ENCODE results near the gene GCGR. TPM values are rescaled to one million over a fixed set of nuclear protein-coding genes. Genes with fewer than 3 reads are reported as not detected.

Gene GCGR
- total and polyA plus RNA-seq, 2 experiments from 2014 or later, result 0.17 to 0.23 TPM

DNA sequence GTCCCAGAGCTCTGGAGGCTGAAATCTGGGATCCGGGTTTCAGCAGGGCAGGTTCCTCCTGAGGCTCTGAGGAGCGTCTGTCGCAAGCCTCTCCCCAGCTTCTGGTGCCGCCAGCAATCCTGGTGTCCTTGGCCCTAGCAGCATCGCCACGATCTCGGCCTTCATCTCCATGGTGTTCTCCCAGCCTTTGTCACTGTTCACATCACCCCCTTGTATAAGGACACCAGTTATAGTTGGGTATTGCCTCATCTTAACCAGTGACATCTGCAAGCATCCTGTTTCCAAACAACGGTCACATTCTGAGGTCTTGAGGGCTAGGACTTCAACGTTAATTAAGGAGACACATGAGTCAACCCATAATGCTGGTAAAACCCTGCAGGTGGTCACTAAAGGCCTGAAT is 33.7 kb downstream of the GCGR start:
- Histone ChIP-seq H3K4me1 (ENCODE audit: insufficient read depth) (peaks cover 7% of the 10 kb centered on the region; the same call in 1 of the 2 replicates), H3K4me2 (no peak overlapping the region), H3K4me3 (no peak overlapping the region), H3K36me3 (ENCODE audit: insufficient read depth) (no peaks in the 10 kb centered on the region), H3K9me2 (ENCODE audit: insufficient read depth) (no peaks in the 10 kb centered on the region), H3F3A (replicated peaks; ENCODE audit: low read depth) (0 out of 2 replicates have a peak, but pooled peaks cover 11% of the 10 kb centered on the region), H4K20me1 (replicated peaks; ENCODE audit: insufficient read depth) (peaks cover 6% of the 10 kb centered on the region; the same call in 1 of the 2 replicates), H3K27me3 (ENCODE audit: insufficient read depth) (no peaks in the 10 kb centered on the region), H3K79me2 (replicated peaks; ENCODE audit: insufficient read depth) (0 out of 2 replicates have a peak, but pooled peaks cover 4% of the 10 kb centered on the region), H2AFZ (no peak overlapping the region), H3K27ac (ENCODE audit: low read depth) (no peak overlapping the region)
- no peaks in the 10 kb centered on the region for H3K27me3 Mint-ChIP-seq (ENCODE audit: insufficient read depth, low read depth, poor library complexity)
- DNase-seq (ENCODE audit: low spot score) (no peak), ATAC-seq (no peak)
- no peak overlapping the region; the same call in 2 of the 3 replicates for H3K4me3 Mint-ChIP-seq
- H3K36me3 Mint-ChIP-seq (ENCODE audit: low read depth), result peaks cover 3% of the 10 kb centered on the region; the same call in 1 of the 3 replicates
- no peak overlapping the region for H3K27ac Mint-ChIP-seq
- TF ChIP-seq, protein P1, sequence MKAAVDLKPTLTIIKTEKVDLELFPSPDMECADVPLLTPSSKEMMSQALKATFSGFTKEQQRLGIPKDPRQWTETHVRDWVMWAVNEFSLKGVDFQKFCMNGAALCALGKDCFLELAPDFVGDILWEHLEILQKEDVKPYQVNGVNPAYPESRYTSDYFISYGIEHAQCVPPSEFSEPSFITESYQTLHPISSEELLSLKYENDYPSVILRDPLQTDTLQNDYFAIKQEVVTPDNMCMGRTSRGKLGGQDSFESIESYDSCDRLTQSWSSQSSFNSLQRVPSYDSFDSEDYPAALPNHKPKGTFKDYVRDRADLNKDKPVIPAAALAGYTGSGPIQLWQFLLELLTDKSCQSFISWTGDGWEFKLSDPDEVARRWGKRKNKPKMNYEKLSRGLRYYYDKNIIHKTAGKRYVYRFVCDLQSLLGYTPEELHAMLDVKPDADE (IDR thresholded peaks at IDR 0.05), result no peak
- TF ChIP-seq, protein P2, sequence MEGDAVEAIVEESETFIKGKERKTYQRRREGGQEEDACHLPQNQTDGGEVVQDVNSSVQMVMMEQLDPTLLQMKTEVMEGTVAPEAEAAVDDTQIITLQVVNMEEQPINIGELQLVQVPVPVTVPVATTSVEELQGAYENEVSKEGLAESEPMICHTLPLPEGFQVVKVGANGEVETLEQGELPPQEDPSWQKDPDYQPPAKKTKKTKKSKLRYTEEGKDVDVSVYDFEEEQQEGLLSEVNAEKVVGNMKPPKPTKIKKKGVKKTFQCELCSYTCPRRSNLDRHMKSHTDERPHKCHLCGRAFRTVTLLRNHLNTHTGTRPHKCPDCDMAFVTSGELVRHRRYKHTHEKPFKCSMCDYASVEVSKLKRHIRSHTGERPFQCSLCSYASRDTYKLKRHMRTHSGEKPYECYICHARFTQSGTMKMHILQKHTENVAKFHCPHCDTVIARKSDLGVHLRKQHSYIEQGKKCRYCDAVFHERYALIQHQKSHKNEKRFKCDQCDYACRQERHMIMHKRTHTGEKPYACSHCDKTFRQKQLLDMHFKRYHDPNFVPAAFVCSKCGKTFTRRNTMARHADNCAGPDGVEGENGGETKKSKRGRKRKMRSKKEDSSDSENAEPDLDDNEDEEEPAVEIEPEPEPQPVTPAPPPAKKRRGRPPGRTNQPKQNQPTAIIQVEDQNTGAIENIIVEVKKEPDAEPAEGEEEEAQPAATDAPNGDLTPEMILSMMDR (conservative IDR thresholded peaks at IDR 0.05; ENCODE audit: low read depth in 2 of 2), result no peak
- TF ChIP-seq STAT1 (IDR thresholded peaks at IDR 0.05; ENCODE audit: unreplicated experiment) (no peak), ZNF114 (CRISPR knock-in tag; IDR thresholded peaks at IDR 0.05) (no peak)
- 0 out of 3 replicates have a peak, but pooled peaks cover 2% of the 10 kb centered on the region for H3K4me1 Mint-ChIP-seq
- H3K9me3 Mint-ChIP-seq, result no peaks in the 10 kb centered on the region

DNA sequence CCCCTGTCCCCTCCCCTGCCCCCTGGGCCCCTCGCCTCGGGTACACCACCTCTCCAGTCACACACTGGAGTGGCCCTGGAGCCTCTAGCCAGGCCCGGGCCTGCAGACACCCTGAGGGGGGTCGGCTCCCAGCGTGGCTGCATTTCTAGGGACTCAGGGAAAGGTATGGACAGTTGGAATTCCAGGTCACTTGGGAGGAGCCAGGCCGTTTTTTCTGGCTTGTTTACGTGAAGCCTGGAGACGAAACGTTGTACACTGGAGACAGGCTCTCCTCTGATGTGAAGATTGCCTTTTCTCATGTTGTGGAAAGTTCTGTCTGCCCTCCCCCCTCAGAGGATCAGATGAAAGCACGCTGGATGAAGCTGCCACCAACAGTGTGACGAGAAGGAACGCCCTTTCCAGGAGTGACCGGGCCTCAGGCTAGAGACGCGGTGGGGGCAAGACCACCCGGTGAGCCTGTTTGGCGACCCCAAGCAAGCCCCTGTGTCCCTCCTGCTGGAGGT is 34.9 kb downstream of the GCGR start:
- Histone ChIP-seq H3K79me2 (replicated peaks; ENCODE audit: insufficient read depth) (0 out of 2 replicates have a peak, but pooled peaks cover 2% of the 10 kb centered on the region), H3K27ac (ENCODE audit: low read depth) (no peak overlapping the region), H4K20me1 (replicated peaks; ENCODE audit: insufficient read depth) (peaks cover 6% of the 10 kb centered on the region; the same call in 1 of the 2 replicates), H3K4me2 (no peak overlapping the region), H3K4me3 (no peak overlapping the region), H2AFZ (no peak overlapping the region), H3K27me3 (ENCODE audit: insufficient read depth) (no peaks in the 10 kb centered on the region), H3F3A (replicated peaks; ENCODE audit: low read depth) (0 out of 2 replicates have a peak, but pooled peaks cover 12% of the 10 kb centered on the region), H3K4me1 (ENCODE audit: insufficient read depth) (peaks cover 6% of the 10 kb centered on the region; the same call in 1 of the 2 replicates), H3K36me3 (ENCODE audit: insufficient read depth) (no peaks in the 10 kb centered on the region), H3K9me2 (ENCODE audit: insufficient read depth) (no peaks in the 10 kb centered on the region)
- DNase-seq (ENCODE audit: low spot score) (no peak), ATAC-seq (peak; percentile 9; the same call in 2 of the 3 replicates)
- Mint-ChIP-seq H3K27ac (peak overlapping the region; percentile 49; the same call in 1 of the 2 replicates), H3K36me3 (ENCODE audit: low read depth) (peaks cover 8% of the 10 kb centered on the region), H3K9me3 (no peaks in the 10 kb centered on the region), H3K27me3 (ENCODE audit: insufficient read depth, low read depth, poor library complexity) (no peaks in the 10 kb centered on the region), H3K4me3 (no peak overlapping the region), H3K4me1 (peaks cover 2% of the 10 kb centered on the region; the same call in 1 of the 3 replicates)
- no peak for TF ChIP-seq CREB1 (CRISPR knock-in tag; IDR thresholded peaks at IDR 0.05; ENCODE audit: low read depth)
- TF ChIP-seq, protein P3, sequence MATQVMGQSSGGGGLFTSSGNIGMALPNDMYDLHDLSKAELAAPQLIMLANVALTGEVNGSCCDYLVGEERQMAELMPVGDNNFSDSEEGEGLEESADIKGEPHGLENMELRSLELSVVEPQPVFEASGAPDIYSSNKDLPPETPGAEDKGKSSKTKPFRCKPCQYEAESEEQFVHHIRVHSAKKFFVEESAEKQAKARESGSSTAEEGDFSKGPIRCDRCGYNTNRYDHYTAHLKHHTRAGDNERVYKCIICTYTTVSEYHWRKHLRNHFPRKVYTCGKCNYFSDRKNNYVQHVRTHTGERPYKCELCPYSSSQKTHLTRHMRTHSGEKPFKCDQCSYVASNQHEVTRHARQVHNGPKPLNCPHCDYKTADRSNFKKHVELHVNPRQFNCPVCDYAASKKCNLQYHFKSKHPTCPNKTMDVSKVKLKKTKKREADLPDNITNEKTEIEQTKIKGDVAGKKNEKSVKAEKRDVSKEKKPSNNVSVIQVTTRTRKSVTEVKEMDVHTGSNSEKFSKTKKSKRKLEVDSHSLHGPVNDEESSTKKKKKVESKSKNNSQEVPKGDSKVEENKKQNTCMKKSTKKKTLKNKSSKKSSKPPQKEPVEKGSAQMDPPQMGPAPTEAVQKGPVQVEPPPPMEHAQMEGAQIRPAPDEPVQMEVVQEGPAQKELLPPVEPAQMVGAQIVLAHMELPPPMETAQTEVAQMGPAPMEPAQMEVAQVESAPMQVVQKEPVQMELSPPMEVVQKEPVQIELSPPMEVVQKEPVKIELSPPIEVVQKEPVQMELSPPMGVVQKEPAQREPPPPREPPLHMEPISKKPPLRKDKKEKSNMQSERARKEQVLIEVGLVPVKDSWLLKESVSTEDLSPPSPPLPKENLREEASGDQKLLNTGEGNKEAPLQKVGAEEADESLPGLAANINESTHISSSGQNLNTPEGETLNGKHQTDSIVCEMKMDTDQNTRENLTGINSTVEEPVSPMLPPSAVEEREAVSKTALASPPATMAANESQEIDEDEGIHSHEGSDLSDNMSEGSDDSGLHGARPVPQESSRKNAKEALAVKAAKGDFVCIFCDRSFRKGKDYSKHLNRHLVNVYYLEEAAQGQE (IDR thresholded peaks at IDR 0.05; ENCODE audit: unreplicated experiment), result no peak
- TF ChIP-seq ZNF331 (CRISPR knock-in tag; IDR thresholded peaks at IDR 0.05; ENCODE audit: low read depth), result no peak
- no peak for TF ChIP-seq STAT1 (IDR thresholded peaks at IDR 0.05; ENCODE audit: unreplicated experiment)
- TF ChIP-seq, protein P2 (conservative IDR thresholded peaks at IDR 0.05; ENCODE audit: low read depth in 2 of 2), result no peak

Measured in GM23338 (cell line).